HepG2 (cell line): ENCODE measurements around the gene CTDNEP1. TPM values are rescaled to one million over a fixed set of nuclear protein-coding genes. Genes with fewer than 3 reads are reported as not detected.
A peak's percentile ranks its signal among the peaks of the same experiment; 100 is the strongest.

Experiments
- ATM ChIP-seq: fragments of 450-650 bp; IDR thresholded peaks from 2 replicates; pipeline ENCODE4 v1.7.1; 2017; ENCODE audit warnings: mild to moderate bottlenecking, borderline replicate concordance
- CREM ChIP-seq, 2 experiments: sonication (generic) in 1 of 2; formaldehyde crosslinking in 1 of 2; IDR thresholded peaks; 2 replicates each; pipeline versions ENCODE4 v1.4.0 to v1.6.1; 2016 to 2020; ENCODE audit warnings: antibody characterized with exemption in 1 of 2, mild to moderate bottlenecking in 1 of 2, missing genetic modification reagents in 1 of 2
- DNMT3B ChIP-seq: conservative IDR thresholded peaks from 2 replicates; pipeline ENCODE4 v1.6.1; 2016; ENCODE audit warnings: missing biosample characterization, control low read depth
- E2F5 ChIP-seq: sonication (generic); formaldehyde crosslinking; conservative IDR thresholded peaks from 2 replicates; pipeline ENCODE4 v1.4.0; 2020; ENCODE audit warnings: missing genetic modification reagents
- EEA1 ChIP-seq: sonication (generic); formaldehyde crosslinking; IDR thresholded peaks from 2 replicates; pipeline ENCODE4 v1.5.1; 2020; ENCODE audit warnings: mild to moderate bottlenecking, missing genetic modification reagents, borderline replicate concordance
- FOSL1 ChIP-seq: sonication (generic); formaldehyde crosslinking; IDR thresholded peaks from 2 replicates; pipeline ENCODE4 v1.9.0; 2021; ENCODE audit warnings: missing genetic modification reagents, borderline replicate concordance
- HDAC2 ChIP-seq: sonication (generic); formaldehyde crosslinking; IDR thresholded peaks from 2 replicates; pipeline ENCODE4 v1.4.0; 2020; ENCODE audit warnings: missing genetic modification reagents
- MED8 ChIP-seq: sonication (generic); formaldehyde crosslinking; IDR thresholded peaks from 2 replicates; pipeline ENCODE4 v1.8.1; 2023; ENCODE audit warnings: mild to moderate bottlenecking, missing genetic modification reagents; ENCODE audit not compliant: insufficient replicate concordance
- MLX ChIP-seq: IDR thresholded peaks from 2 replicates; pipeline ENCODE4 v1.6.1; 2016
- NR0B2 ChIP-seq: sonication (generic); formaldehyde crosslinking; IDR thresholded peaks from 2 replicates; pipeline ENCODE4 v1.4.0; 2020; ENCODE audit warnings: mild to moderate bottlenecking, missing genetic modification reagents
- POLR2AphosphoS5 ChIP-seq: IDR thresholded peaks from 2 replicates; pipeline ENCODE4 v1.6.1; 2012; ENCODE audit warnings: low read depth, low read length
- U2AF1 ChIP-seq: fragments of 200-400 bp; formaldehyde crosslinking; optimal IDR thresholded peaks from 2 replicates; pipeline ENCODE3; 2017; ENCODE audit warnings: mild to moderate bottlenecking, low read depth, low read length
- ZHX2 ChIP-seq, 2 experiments: sonication (generic) in 1 of 2; formaldehyde crosslinking in 1 of 2; IDR thresholded peaks; 2 replicates each; pipeline versions ENCODE4 v1.6.1 to v1.9.0; 2014 to 2022; ENCODE audit warnings: antibody characterized with exemption in 1 of 2, borderline replicate concordance in 1 of 2, inconsistent platforms in 1 of 2, low read depth in 1 of 2, missing genetic modification reagents in 1 of 2
- ZNF12 ChIP-seq: sonication (generic); formaldehyde crosslinking; IDR thresholded peaks from 2 replicates; pipeline ENCODE4 v1.5.0; 2020; ENCODE audit warnings: missing genetic modification reagents
- ZNF282 ChIP-seq: fragments of 450-650 bp; IDR thresholded peaks from 2 replicates; pipeline ENCODE4 v1.6.1; 2018; ENCODE audit not compliant: partially characterized antibody
- ZNF562 ChIP-seq: sonication (generic); formaldehyde crosslinking; IDR thresholded peaks from 2 replicates; pipeline ENCODE4 v1.8.0; 2022; ENCODE audit warnings: missing genetic modification reagents, borderline replicate concordance
- ZNF629 ChIP-seq: sonication (generic); formaldehyde crosslinking; conservative IDR thresholded peaks from 2 replicates; pipeline ENCODE4 v1.5.0; 2020; ENCODE audit warnings: missing genetic modification reagents
- ZSCAN31 ChIP-seq: sonication (generic); formaldehyde crosslinking; IDR thresholded peaks from 2 replicates; pipeline ENCODE4 v1.5.0; 2020; ENCODE audit warnings: low read depth, mild to moderate bottlenecking, missing genetic modification reagents
- polyA plus RNA-seq, 8 experiments: library from polyadenylated mRNA; depleted of rRNA in 3 of 8; stranded (reverse) in 7 of 8; unstranded in 1 of 8; fragments of >200 nt; fragmentation: Illumina TruSeq in 4 of 8; extraction: Trizol in 4 of 8; gene quantifications; 2 replicates each; pipeline versions ENCODE4 v1.2.1 to v1.2.3, GENCODE V29; 2011 to 2016; ENCODE audit warnings: low read depth in 4 of 8, missing spikeins in 1 of 8, mixed read lengths in 1 of 8; ENCODE audit not compliant: insufficient read depth in 1 of 8
- total RNA-seq, 5 experiments: library from RNA; depleted of rRNA; stranded (reverse); fragments of >200 nt; fragmentation: Illumina TruSeq; extraction: Trizol; gene quantifications; 2 replicates each; pipeline ENCODE4 v1.2.3, GENCODE V29; 2016; ENCODE audit warnings: low read depth in 1 of 5
- TF ChIP-seq, protein P1 (sequence below): sonication (generic); formaldehyde crosslinking; IDR thresholded peaks from 2 replicates; pipeline ENCODE4 v1.8.1; 2023; ENCODE audit warnings: mild to moderate bottlenecking, missing genetic modification reagents

Gene CTDNEP1
- total and polyA plus RNA-seq, 2 of the 13 experiments (the other 11 are each of a cell fraction or from before 2014, with no cell fraction given), result 19.8 to 118 TPM

- TF ChIP-seq MLX, result no peak
- TF ChIP-seq, protein P1, sequence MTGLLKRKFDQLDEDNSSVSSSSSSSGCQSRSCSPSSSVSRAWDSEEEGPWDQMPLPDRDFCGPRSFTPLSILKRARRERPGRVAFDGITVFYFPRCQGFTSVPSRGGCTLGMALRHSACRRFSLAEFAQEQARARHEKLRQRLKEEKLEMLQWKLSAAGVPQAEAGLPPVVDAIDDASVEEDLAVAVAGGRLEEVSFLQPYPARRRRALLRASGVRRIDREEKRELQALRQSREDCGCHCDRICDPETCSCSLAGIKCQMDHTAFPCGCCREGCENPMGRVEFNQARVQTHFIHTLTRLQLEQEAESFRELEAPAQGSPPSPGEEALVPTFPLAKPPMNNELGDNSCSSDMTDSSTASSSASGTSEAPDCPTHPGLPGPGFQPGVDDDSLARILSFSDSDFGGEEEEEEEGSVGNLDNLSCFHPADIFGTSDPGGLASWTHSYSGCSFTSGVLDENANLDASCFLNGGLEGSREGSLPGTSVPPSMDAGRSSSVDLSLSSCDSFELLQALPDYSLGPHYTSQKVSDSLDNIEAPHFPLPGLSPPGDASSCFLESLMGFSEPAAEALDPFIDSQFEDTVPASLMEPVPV (CRISPR knock-in tag), result peak; percentile 67; the same call in 1 of the 2 replicates
- no peak for TF ChIP-seq ZSCAN31
- TF ChIP-seq ZNF629 (CRISPR knock-in tag), result 0 out of 2 replicates have a peak, but pooled peaks have one; percentile 5
- TF ChIP-seq ZHX2 (IDR thresholded peaks at IDR 0.05; ENCODE audit: low read depth), result no peak
- TF ChIP-seq ZHX2 (CRISPR knock-in tag; IDR thresholded peaks at IDR 0.05; ENCODE audit: borderline replicate concordance), result no peak
- TF ChIP-seq U2AF1, result no peak
- peak; percentile 98 for TF ChIP-seq CREM (IDR thresholded peaks at IDR 0.05)
- TF ChIP-seq CREM (CRISPR knock-in tag; IDR thresholded peaks at IDR 0.05), result no peak
- TF ChIP-seq POLR2AphosphoS5, result peak; percentile 69
- TF ChIP-seq ZNF282, result no peak
- no peak for TF ChIP-seq ZNF562 (CRISPR knock-in tag)
- TF ChIP-seq EEA1, result 0 out of 2 replicates have a peak, but pooled peaks have one; percentile 41
- no peak for TF ChIP-seq ZNF12
- TF ChIP-seq NR0B2 (CRISPR knock-in tag), result no peak
- no peak for TF ChIP-seq DNMT3B
- no peak for TF ChIP-seq ATM
- no peak for TF ChIP-seq FOSL1
- no peak for TF ChIP-seq E2F5 (CRISPR knock-in tag)
- no peak for TF ChIP-seq MED8 (CRISPR knock-in tag)
- TF ChIP-seq HDAC2 (CRISPR knock-in tag), result no peak
These were observed 12.2 kb downstream of the CTDNEP1 start, which contains the start of gene PHF23 (continued) for GRCh38 chr17:7239091-7240027.
